CD4-positive, alpha-beta T cell treated with Interleukin-10 for 1 hour (primary cell): ENCODE data around the gene PICK1.

Experiments used
- DNase-seq: peaks from one replicate; pipeline ENCODE4 v3.0.0-alpha.2; 2020

Gene PICK1

DNA sequence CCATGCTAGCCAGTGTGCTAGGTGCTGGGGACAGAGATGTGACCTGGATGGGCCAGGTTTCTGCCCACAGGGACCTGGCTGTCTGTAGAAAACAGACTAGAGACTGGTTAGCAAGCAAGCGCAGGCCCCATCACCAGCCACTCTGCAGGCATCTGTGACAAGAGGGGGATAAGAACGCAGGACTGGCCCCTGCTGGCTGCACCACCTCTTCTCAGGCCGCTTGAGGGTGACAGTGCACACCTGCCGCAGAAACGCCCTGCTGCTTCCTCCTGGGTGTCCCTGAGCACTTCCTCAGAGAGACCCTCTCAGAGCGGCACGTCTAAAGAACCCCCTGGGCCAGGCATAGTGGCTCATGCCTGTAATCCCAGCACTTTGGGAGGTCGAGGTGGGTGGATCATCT is 5.9 kb upstream of the PICK1 start:
- DNase-seq = no peak

DNA sequence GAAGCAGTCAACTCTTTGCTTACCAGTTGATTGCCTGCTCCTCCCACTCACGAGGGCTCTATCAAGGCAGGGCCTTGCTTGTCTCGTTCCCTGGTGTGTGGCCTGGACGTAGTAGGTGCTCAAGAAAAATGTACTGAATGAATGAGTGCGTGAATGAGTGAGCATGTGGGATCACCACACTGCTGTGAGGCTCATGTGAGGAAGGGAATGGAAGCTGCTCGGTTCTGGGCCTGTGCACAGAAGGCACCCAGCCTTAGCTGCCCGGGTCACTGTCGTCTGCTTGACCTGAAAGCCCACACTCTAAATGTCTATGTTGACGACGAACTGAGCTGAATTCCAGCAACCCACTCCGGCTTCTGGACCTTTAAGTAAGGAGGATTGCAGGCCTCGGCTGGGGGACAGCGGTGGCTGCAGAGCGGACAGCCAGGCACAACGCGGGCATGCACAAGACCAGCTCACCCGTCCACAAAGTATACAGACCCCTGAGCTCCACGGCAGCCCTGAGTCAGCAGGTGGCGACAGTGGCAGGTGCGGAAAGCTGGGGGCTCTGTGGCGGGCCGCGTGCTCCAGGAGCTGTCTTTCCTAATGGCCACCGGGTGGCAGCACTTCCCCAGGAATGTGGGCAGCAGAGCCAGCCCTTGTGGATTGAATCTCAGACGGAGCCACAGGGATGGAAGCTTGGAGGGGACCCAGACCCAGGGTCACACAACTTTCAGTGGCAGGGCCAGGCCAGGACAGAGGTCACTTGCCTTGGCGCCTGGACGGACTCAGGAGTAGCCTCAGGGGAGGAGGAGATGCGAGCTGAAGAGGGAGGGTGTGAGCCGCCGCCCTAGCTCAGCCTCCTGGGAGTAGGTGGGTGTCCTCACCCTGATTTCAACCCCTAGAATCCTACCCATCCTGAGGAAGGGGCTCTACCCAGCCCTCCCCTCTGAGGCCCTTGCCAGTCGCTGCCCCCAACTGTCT is 5.0 kb upstream of the PICK1 start:
- peak; percentile 82 for DNase-seq

DNA sequence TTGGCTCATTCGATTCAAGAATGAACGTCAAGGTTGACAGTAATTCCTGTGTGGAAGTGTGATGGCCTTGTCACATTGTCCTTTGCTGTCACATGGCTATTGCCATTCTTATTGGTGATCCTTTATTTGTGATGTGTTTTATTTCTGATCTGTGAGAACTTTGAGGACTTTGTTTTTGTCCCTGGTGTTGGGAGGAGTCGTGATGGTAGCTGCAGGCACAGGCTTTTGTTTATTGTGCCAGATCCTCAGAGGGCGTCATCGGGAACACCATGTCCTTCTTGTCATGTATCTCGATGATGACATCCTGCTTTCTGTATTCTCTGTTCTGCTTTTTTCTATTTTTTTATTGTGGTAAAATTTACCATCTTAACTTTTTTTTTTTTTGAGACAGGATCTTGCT is 5.6 kb downstream of the PICK1 start:
- DNase-seq = no peak

DNA sequence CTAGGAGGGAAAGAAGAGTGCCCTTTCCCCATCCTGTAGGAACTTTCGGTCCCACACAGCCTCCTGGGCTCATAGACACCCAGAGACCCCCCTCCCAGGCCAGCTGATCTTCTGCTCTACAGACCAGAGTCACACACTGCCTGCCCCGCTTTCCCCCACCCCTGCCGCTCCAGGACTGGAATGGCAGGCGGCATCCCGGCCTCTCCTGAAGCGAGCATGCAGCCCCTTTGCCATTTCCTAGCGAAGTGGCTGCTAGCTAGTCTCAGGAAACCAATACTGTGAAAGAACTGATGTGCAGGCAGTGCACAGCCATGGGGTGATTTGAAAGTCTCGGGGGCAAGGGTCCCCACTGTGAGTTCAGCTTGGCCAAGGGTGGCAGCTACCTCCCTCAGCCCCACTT is 8.3 kb downstream of the PICK1 start:
- DNase-seq = no peak

DNA sequence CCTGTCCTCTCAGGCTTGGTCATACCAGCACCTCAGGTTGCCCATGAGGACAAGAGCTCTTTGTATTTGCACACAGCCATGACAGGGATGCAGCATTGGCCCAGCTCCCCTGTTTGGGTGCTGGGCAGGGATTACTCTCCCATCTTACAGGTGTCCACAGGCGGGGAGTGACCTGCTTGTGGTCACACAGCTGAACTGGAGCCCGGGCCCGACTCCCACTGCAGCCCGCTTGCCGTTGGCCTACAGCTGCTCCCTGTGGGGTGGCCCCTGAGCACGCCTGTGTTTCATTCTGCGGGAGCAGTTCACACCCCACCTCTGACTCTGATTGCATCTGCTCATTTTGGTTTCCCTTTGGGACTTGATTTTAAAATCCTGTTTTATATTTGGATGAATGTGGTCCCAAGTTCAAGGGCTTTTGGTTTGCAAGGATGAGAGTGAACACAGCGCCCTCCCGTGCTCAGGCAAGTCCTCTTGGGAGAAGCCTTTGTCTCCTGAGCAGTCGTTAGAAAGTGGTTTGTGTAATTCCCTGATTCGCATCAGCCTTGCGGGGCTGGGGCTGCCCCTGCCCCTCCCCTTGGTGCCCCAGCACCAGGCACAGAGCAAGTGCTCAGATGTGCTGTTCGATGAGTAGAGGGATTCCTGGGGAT is 9.3 kb downstream of the PICK1 start:
- no peak for DNase-seq

DNA sequence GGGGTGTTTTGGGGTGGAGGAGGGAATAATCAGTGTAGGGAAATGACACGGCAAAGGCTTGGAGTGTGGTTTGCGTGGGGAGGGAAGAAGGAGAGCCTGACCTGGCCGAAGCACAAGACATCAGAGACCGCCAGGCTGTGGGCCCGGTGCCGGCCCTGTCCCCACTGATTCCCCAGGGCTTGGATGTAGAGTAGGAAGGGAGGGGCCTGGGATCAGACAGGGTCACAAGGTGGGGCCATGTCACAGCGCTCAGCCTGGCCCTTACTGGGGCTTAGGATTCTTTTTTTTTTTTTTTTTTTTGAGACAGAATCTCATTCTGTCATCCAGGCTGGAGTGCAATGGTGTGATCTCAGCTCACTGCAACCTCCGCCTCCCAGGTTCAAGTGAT is 9.8 kb downstream of the PICK1 start:
- no peak for DNase-seq

DNA sequence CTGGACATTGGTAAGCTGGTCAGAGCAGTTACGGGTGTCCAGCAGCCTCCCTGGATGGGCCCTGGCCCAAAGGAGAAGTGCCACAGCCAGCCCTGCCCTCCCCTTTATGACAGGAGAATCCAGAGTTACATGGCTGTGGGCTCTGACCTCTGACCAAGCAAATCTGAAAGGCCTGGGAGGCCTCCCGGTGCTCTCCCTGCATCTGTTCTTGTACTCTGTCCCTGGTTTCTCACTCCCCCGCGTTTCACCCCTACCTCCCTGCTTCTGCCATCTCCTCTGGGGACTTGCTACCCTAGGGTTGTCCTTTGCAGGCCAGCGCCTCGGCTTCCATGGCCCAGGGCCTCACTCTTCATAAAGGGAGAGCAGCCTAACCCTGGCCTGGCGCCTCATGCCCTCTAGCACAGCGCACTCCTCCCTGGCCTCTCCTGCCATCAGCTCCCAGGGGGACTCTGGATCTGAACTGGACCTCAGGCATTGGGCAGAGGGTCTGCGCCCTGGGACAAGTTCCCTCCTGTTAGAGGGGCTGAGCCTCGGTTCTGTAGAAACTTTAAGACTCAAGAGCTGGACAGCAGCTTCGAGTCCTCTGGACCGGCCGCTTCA is 10.7 kb downstream of the PICK1 start:
- no peak for DNase-seq

DNA sequence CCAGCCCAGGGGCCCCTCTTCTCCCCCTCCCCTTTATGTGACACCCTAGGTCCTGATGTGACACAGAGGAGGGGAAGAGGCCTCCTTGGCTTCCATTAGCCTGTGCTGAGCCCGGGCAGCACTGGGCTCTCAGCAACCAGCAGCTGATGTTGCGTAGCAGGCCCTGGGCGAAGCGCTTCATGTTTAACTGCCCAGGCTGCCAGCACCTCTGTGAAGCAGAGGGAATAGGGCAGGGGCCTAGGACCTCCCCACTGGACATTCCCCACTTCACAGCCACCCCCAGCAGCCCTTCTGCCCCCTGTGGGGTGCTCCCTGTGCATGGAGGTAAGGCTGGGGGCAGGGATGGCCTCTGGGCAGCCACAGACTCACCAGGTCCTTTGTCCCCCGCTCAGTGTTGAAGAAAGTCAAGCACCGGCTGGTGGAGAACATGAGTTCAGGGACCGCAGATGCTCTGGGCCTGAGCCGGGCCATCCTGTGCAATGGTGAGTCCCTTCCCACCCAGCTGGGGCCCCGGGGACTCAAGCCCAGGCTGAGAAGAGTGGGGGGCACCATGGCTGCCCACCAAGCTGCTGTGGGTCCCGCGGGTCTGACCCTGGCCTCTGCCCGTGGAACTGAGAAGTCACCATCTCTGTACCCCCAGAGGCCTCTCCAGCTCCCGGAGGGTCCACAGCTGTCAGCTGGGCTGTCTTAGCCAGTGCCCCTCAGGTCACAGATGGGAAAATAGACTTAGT is 11.6 kb downstream of the PICK1 start:
- DNase-seq = no peak

DNA sequence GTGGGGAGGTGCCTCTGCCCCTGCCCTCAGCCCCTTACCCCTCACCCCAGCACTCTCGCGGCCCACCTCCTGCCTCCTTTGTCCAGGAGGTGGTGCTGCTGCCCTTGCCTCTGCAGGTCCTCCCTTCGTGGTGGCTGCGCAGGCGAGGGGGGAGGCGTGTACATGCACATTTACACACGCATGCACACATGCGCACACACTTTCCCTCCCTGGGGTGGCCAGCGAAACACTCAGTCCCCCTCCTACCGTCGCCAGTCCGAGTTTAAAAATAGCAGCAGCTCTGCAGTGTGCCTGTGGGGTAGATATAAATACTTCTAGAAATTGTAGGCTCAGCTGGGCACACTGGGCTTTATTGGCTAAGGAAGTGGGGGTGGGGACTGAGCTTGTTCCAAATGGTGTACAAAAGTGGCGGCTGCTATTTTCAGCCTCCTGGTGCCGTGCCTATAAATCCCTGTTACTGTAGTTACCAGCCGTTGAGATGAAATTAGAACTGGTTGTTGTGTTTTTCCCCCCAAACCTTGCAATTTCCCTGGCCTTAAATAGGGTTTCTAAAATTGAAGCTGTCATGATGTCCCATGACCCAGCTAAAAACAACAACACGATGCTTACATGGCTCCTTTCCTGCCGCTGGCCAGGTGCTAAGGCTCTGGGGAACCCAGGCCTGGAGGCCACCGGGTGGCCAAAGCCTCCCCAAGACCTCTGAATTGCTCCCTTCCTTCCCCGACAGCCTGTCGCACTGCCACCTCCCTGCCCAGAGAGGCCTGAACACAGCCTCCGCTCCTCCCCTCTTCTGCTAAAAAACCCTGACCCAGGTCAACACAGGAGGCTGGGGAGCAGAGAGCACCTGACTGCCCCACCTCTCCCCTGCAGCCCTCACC is 12.4 kb downstream of the PICK1 start:
- no peak for DNase-seq

DNA sequence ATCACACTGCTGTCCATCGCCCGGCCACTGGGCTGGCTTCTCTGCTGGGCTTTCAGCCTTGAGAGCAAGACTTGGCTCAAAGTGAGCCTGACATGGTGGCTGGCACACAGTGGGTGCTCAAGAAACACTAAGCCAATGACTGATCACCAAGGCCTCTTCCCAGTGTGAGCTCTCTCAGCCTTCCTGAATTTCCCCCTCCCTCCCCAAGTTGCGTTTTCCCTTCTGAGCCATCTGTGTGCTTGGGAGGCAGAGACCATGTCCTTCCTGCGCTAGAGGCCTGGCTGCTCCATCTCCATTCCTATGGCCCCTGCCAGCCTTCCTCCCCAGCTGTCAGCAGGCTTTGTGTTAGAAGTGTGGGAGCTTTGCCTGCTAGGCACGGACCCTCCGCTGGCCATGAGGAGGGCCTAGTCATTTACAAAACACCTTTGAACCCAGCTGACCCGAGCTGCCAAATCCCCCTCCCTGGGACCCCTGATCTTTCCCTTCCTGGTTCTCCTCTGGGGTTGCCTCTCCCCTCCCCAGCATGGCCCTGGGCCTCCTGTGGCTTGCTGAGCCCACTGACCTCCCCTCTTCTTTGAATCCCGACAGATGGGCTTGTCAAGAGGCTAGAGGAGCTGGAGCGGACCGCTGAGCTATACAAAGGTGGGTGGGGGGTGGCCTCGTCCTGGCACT is 13.2 kb downstream of the PICK1 start:
- no peak for DNase-seq

DNA sequence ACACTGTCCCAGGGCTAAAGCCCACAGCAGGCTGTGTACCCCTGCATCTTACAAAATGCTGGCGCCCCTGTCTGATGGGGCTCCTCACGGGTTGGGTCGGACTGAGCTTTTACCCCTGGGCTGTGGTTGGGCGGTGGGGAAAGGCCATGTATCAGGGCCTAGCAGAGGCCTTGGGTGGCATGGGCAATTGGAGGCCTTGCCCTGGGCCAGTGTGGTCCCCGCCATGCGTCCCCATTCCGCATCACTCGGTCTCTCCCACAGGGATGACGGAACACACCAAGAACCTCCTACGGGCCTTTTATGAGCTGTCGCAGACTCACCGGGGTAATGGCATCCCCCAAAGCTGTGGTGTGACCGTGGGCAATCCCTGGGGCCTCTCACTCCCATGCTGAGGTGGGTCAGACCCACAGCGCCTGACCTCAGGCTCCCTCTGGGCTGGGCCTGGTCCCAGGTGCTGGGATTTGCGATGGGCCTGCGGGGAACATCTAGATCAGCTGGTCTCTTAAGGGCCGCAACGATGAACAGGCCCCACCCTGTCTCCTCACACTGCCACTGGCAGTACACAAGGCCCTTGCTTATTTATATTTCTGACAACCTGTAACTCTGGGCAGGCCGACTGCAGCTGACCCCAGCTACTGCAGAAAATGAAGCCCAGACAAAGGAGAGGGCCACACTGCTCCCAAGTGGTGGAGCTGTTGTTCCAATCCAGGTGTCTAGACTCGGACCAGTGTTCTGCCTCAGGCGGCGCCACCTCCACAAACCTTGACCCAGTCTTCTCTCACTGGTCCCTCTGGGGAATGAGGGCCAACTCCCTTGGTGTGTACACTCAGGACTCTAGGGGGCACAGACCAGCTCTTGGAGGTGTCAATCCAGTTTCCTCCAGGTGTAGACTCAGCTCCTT is 14.5 kb downstream of the PICK1 start:
- no peak for DNase-seq

DNA sequence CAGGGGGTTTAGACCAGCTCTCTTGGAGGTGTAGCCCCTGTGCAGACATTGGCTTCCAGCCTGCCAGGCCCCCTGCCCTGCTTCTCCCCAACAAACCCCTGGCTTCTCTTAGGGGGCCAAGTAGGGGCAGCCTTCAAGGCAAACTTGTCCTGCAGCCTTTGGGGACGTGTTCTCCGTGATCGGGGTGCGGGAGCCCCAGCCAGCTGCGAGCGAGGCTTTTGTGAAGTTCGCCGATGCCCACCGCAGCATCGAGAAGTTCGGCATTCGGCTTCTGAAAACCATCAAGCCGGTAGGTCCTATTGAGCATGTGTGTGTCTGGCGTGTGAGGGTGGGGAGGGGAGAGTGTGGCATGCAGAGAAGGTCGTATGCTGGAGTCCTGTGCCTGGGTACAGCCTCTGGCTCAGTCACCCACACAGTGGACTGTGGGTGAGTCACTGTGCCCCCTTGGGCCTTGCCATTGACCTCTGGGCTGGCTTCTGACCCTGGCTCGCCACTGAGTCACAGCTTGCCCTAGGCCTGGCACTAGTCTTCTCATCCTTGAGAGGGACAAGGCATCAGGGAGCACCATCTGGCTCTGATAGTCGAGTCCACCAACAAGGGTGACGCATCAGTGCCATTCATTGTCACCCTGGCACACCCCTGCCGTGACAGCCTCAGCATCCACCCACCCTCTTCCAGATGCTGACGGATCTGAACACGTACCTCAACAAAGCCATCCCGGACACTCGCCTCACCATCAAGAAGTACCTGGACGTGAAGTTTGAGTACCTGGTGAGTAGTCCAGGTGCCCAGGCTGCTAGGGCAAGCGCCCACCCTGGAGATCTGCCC is 15.3 kb downstream of the PICK1 start:
- DNase-seq = no peak

DNA sequence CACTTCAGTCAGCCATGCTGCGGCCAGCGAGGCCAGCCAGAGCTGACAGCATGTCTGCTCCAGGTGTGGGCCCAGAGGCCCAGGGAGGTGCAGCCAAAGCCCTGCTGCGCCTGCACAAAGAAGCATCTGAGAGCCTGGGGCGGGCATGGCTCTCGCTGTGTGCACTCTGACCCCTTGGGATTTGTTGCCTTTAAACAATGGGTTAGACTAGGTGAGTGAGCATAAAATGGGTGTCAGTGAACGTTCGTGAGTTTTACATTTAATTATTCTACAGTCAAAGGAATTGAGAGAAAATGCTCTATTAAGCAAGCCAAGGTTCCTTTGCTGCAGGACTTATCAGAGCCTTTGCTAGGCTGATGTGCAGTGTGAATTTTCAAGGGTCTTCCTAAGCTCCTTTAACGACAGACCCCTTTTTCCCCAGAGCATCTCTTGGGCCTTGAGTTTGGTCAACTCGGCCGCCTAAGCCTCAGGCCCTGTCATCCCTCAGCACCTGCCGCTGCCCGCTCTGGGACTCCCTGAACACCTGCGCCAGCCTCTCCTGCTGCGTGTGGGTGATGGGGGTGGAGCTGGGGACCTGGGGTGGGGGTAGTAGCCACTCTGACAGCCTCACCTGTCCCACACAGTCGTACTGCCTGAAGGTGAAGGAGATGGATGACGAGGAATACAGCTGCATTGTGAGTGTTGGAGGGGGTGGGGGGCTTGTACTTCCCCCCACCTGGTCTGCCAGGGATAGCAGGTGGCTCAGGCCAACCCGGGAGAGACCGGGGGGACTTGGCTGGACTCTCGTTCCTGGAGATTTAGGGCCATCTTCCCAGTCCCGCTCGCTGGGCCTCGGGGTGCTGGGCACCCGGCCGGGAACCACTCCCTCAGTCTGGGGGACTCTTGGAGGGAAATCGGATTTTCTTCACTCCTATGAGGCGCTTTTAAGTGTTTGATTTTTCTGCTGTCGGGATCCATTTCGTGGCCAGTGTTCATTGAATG is 16.2 kb downstream of the PICK1 start:
- DNase-seq = no peak

DNA sequence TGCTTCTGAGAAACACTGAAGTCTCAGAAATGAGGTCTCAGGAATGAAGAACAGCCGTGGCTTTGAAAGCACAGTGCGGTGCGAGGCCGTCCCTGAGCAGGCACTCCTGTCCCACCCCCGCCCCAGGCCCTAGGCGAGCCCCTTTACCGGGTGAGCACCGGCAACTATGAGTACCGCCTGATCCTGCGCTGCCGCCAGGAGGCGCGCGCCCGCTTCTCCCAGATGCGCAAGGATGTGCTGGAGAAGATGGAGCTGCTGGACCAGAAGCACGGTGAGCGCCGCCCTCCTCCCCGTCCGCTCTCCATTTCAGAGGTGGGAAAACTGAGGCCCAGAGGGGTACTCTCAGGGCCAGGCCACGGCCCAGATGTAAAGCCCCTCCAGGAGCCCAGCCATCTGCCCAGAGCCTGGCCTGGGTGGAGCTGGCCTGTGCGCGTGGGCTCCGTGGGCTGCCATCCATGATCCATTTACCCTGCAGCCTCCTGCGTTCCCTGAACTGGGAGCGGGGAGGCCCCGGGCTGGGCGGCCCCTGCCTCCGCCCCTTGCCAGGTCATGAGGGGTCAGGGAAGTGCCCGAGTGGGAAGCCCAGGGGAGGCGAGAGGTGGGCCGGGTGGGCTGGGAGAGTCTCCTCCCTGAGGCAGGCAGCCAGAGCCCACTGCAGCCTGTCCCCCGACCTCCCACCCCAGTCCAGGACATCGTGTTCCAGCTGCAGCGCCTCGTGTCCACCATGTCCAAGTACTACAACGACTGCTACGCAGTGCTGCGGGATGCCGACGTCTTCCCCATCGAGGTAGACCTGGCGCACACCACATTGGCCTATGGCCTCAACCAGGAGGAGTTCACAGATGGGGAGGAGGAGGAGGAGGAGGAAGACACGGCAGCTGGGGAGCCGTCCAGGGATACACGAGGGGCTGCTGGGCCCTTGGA is 17.2 kb downstream of the PICK1 start:
- DNase-seq = no peak

DNA sequence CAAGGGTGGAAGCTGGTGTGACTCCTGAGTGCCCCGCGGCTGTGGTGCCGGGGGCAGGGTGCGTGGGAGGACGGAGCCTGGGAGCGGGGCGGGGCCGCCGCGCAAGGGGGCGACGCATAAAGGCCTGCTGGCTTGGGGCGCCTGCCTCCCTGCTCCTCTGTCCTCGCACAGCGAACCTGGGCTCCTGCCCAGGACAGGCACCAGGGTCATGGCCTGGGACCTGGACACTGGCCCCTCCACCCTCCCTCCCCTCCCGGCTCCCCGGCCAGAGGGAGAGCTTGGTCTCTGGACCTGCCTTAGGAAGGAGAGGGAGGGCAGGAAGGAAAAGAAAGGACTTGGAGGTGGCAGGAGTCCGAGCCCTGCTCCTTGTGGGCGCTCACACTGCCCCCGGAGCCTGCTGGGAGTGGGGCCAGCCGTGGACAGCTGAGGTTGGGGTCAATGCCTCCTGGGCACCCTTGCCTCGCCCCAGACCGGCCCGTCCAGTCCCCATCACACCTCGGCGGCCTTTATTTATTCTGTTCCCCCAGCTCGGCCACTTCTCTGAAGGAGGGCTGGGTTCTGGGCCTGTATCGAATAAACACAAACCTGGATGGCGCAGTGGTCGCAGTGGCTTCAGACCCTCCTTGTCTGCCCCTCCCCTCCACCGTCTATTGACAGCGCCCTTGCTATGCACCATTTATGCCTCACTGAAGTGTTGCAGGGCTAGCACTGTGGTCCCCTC is 18.1 kb downstream of the PICK1 start:
- no peak for DNase-seq

DNA sequence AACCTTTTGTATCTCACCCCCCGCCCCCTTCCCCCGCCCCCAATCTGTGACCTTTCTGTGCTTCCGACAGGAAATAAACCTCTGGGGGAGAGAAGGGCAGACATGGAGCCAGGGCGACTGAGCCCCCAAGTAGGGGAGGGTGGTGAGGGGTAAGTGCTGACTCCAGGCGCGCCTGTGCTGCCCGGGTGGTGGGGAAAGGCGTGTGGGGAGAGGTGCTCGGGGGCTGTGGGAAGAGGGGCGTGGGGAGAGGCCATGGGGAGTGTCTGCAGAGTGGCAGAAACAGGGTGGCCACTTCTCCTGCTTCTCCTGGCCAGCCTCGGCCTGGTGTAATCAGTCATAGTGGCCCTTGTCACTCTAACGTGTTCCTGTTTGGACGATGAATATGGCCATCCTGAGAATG is 18.8 kb downstream of the PICK1 start:
- no peak for DNase-seq

DNA sequence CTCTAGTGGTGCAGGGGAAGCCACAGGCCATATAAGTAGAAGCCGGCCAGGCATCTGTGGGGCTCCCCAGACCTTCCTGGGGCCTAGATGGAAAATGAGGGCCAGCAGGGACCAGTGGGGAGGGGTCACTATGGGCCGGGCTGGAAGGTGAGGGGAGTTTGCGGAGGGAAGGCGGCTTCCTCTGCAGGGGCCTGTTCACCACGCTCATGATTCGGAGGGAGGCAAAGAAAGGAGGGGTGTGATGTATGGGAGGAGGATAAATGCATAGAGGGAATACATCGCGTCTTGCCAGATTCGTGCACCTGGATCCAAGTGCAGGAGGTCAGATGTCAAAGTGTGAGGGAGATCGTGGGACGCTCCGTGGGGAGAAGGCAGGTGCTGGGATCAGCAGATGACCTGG is 19.9 kb downstream of the PICK1 start:
- DNase-seq = no peak
